Measurements from ENCODE around the gene SCAMP5. TPM values are rescaled to one million over a fixed set of nuclear protein-coding genes. Genes with fewer than 3 reads are reported as not detected.

The SCAMP5 gene
- total RNA-seq, 4 donors from 2014 or later = 5.0 to 78.1 (median 53.4) TPM

DNA sequence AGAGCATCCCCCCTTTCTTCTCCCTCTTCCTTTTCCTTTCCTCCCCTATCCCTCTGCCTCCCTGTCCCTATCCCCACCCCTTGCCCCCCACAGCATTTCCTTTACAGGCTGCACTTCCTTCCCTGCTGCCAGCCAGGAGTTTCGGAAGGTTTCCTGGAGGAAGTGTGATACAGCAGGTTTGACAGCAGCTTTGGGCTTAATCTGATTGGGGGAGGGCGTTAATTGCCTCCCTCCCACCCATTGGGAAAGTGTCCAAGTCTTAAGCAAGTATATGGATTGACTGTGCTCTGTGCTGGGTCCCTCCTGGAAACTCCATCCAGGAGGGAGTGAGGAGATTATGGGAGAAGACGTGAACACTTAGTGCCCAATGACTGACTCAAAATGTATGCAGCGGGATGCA is 1.8 kb downstream of the SCAMP5 start:
- H3K36me3 ChIP-seq = no peaks in the 10 kb centered on the region
- H3K4me3 ChIP-seq = no peak overlapping the region
- H3K27ac ChIP-seq = no peak overlapping the region
- no peak for TF ChIP-seq CTCF (IDR thresholded peaks at IDR 0.05)
- TF ChIP-seq POLR2A (IDR thresholded peaks at IDR 0.05) = no peak
- peaks cover 2 to 11% (median 7%) of the 10 kb centered on the region in 4 donors for H3K4me1 ChIP-seq
- no peaks in the 10 kb centered on the region for H3K27me3 ChIP-seq
- DNase-seq = no peak
- no peaks in the 10 kb centered on the region for H3K9me3 ChIP-seq

- no peak for DNase-seq
- H3K27ac ChIP-seq = no peak overlapping the region
- H3K4me3 ChIP-seq = no peak overlapping the region
- TF ChIP-seq POLR2A (IDR thresholded peaks at IDR 0.05) (no peak), CTCF (IDR thresholded peaks at IDR 0.05) (no peak)
- H3K4me1 ChIP-seq = peaks cover 2 to 11% (median 7%) of the 10 kb centered on the region in 4 donors
- H3K9me3 ChIP-seq = no peaks in the 10 kb centered on the region
- no peaks in the 10 kb centered on the region for H3K36me3 ChIP-seq
- no peaks in the 10 kb centered on the region for H3K27me3 ChIP-seq
Observed at GRCh38 chr15:74997543-74997942, 2.2 kb downstream of the SCAMP5 start.

DNA sequence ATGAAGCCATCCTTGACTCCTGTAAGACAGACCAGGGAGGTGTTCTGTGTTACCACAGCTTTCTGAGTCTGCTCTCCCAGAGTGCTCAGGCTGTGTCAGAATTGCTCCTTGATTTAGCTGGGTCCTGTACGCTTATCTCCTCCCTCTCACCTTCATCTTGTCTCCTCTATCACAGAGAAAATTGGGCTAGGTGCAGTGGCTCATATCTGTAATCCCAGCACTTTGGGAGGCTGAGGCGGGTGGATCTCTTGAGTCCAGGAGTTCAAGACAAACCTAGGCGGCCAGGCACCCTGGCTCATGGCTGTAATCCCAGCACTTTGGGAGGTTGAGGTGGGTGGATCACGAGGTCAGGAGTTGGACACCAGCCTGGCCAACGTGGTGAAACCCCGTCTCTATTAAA is 5.9 kb downstream of the SCAMP5 start:
- peaks cover 0 to 3% (median 0%) of the 10 kb centered on the region in 4 donors for H3K4me1 ChIP-seq
- no peak overlapping the region for H3K4me3 ChIP-seq
- DNase-seq = no peak
- H3K36me3 ChIP-seq = no peaks in the 10 kb centered on the region
- TF ChIP-seq POLR2A (IDR thresholded peaks at IDR 0.05) = no peak
- no peak for TF ChIP-seq CTCF (IDR thresholded peaks at IDR 0.05)
- no peaks in the 10 kb centered on the region for H3K9me3 ChIP-seq
- H3K27ac ChIP-seq = no peak overlapping the region
- H3K27me3 ChIP-seq = no peaks in the 10 kb centered on the region

GRCh38 chr15:75002398-75002797 is 7.0 kb downstream of the SCAMP5 start:
- Histone ChIP-seq H3K27me3 (no peaks in the 10 kb centered on the region), H3K27ac (no peak overlapping the region), H3K9me3 (no peaks in the 10 kb centered on the region), H3K4me3 (no peak overlapping the region), H3K36me3 (no peaks in the 10 kb centered on the region), H3K4me1 (peaks cover 0 to 2% (median 0%) of the 10 kb centered on the region in 4 donors)
- no peak for TF ChIP-seq CTCF (IDR thresholded peaks at IDR 0.05)
- TF ChIP-seq POLR2A (IDR thresholded peaks at IDR 0.05) = no peak
- no peak for DNase-seq

DNA sequence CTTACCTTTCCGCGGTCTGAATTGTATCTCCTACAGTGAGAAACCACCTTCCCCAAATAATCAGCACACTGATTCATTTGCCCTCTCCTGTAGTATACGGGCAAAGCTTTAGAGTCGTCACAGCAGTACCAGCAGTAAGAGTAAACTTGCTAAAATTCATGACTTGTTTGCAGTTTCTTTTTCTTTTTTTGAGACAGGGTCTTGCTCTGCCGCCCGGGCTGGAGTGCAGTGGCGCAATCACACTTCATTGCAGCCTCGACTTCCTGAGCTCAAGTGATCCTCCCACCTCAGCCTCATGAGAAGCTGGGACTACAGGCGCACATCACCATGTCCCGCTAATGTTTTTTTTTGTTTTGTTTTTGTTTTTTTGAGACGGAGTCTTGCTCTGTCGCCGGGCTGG is 11.9 kb downstream of the SCAMP5 start:
- H3K4me1 ChIP-seq = peaks cover 0 to 15% (median 2%) of the 10 kb centered on the region in 4 donors
- H3K36me3 ChIP-seq = no peaks in the 10 kb centered on the region
- no peaks in the 10 kb centered on the region for H3K27me3 ChIP-seq
- no peak overlapping the region for H3K4me3 ChIP-seq
- no peak for TF ChIP-seq POLR2A (IDR thresholded peaks at IDR 0.05)
- no peak for TF ChIP-seq CTCF (IDR thresholded peaks at IDR 0.05)
- H3K9me3 ChIP-seq = no peaks in the 10 kb centered on the region
- no peak overlapping the region for H3K27ac ChIP-seq
- no peak for DNase-seq

DNA sequence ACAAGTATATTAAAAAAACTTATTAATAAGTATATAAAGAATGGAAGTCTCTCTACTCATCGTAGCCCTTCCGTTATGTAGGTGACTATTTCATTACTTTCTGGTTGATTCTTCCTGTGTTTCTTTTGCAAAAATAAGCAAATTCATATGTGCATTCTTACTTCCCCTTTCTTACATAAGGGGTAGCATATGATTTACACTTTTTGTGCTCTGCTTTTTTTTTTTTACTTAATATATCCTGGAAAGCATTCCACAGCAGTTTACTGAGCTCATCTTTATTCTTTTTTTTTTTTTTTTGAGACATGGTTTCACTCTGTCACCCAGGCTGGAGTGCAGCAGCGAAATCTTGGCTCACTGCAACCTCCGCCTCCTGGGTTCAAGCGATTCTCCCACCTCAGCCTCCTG is 12.9 kb downstream of the SCAMP5 start:
- peaks cover 0 to 15% (median 2%) of the 10 kb centered on the region in 4 donors for H3K4me1 ChIP-seq
- H3K27me3 ChIP-seq = no peaks in the 10 kb centered on the region
- no peaks in the 10 kb centered on the region for H3K9me3 ChIP-seq
- peak overlapping the region in 1 of 4 donors; percentile 12 for H3K27ac ChIP-seq
- H3K4me3 ChIP-seq = no peak overlapping the region
- no peaks in the 10 kb centered on the region for H3K36me3 ChIP-seq
- DNase-seq = no peak
- TF ChIP-seq POLR2A (IDR thresholded peaks at IDR 0.05) (no peak), CTCF (IDR thresholded peaks at IDR 0.05) (no peak)

All from Peyer's patch (tissue), 4 donors.